ENCODE data around the gene AZGP1. TPM values are rescaled to one million over a fixed set of nuclear protein-coding genes. Genes with fewer than 3 reads are reported as not detected.

The AZGP1 gene
- total and polyA plus RNA-seq, 2 of the 13 experiments (the other 11 are each of a cell fraction or from before 2014, with no cell fraction given) = 93.8 to 229 TPM

- peak; percentile 71; the same call in 1 of the 2 replicates for TF ChIP-seq ARID4A (CRISPR knock-in tag; IDR thresholded peaks at IDR 0.05; ENCODE audit: borderline replicate concordance)
- TF ChIP-seq YEATS4 (CRISPR knock-in tag; IDR thresholded peaks at IDR 0.05; ENCODE audit: borderline replicate concordance) = peak; percentile 54; the same call in 1 of the 2 replicates
- peak; percentile 61; the same call in 1 of the 2 replicates for TF ChIP-seq KDM5A (IDR thresholded peaks at IDR 0.05; ENCODE audit: borderline replicate concordance, low read length)
- no peak; the same call in 1 of the 2 replicates for TF ChIP-seq KMT2B (CRISPR knock-in tag; IDR thresholded peaks at IDR 0.05)
- TF ChIP-seq RAD21 (CRISPR knock-in tag; IDR thresholded peaks at IDR 0.05) = peak; percentile 75
- no peak for TF ChIP-seq SIN3B (IDR thresholded peaks at IDR 0.05; ENCODE audit: low read length)
- TF ChIP-seq CAMTA2 (CRISPR knock-in tag; IDR thresholded peaks at IDR 0.05; ENCODE audit: borderline replicate concordance) = no peak
- TF ChIP-seq AGO1 (IDR thresholded peaks at IDR 0.05; ENCODE audit: low read depth, low read length, poor library complexity, severe bottlenecking) = no peak
- TF ChIP-seq PPARG (CRISPR knock-in tag; conservative IDR thresholded peaks at IDR 0.05) = peak; percentile 83
- no peak for TF ChIP-seq ISX (CRISPR knock-in tag; conservative IDR thresholded peaks at IDR 0.05)
- TF ChIP-seq KIAA2018 (CRISPR knock-in tag; IDR thresholded peaks at IDR 0.05; ENCODE audit: borderline replicate concordance) = no peak; the same call in 1 of the 2 replicates
- peak; percentile 59; the same call in 1 of the 2 replicates for TF ChIP-seq MXD4 (CRISPR knock-in tag; IDR thresholded peaks at IDR 0.05)
- peak; percentile 93 for TF ChIP-seq POGK (CRISPR knock-in tag; conservative IDR thresholded peaks at IDR 0.05)
These were observed 28.2 kb upstream of the AZGP1 start (continued) for GRCh38 chr7:100003711-100004661.

Measured in HepG2 (cell line).